Smooth muscle cell (in vitro differentiated cells): ENCODE results near the gene PPM1G. TPM values are rescaled to one million over a fixed set of nuclear protein-coding genes. Genes with fewer than 3 reads are reported as not detected.

Source experiments
- DNase-seq: peaks from one replicate; lab custom pipeline; 2025; ENCODE audit not compliant: unreplicated experiment; lab: John Stamatoyannopoulos, UW
- H2AFZ ChIP-seq: fragments of 200-600 bp; sonication (generic); 2 replicates; pipeline ENCODE4 v1.6.0; 2016; ENCODE audit warnings: antibody characterized with exemption, low read depth, mild to moderate bottlenecking
- H3F3A ChIP-seq: fragments of 200-600 bp; sonication (generic); 2 replicates; pipeline ENCODE4 v1.6.0; 2017; ENCODE audit warnings: antibody characterized with exemption, low read depth
- H3K27ac ChIP-seq: fragments of 200-600 bp; sonication (generic); 2 replicates; pipeline ENCODE4 v1.5.1; 2016; ENCODE audit warnings: low read depth, mild to moderate bottlenecking
- H3K27me3 ChIP-seq: fragments of 200-600 bp; sonication (generic); 2 replicates; pipeline ENCODE4 v1.6.1; 2016; ENCODE audit warnings: low read depth, mild to moderate bottlenecking
- H3K36me3 ChIP-seq: fragments of 200-600 bp; sonication (generic); 2 replicates; pipeline ENCODE4 v1.5.1; 2016; ENCODE audit warnings: low read depth
- H3K4me1 ChIP-seq: fragments of 200-600 bp; sonication (generic); 2 replicates; pipeline ENCODE4 v1.5.1; 2016; ENCODE audit warnings: low read depth
- H3K4me2 ChIP-seq: fragments of 200-600 bp; sonication (generic); 2 replicates; pipeline ENCODE4 v1.6.0; 2016; ENCODE audit warnings: mild to moderate bottlenecking
- H3K4me3 ChIP-seq: fragments of 200-600 bp; sonication (generic); 2 replicates; pipeline ENCODE4 v1.5.1; 2016; ENCODE audit warnings: mild to moderate bottlenecking
- H3K79me2 ChIP-seq: fragments of 200-600 bp; sonication (generic); 2 replicates; pipeline ENCODE4 v1.6.0; 2016; ENCODE audit warnings: low read depth, mild to moderate bottlenecking
- H3K9ac ChIP-seq: fragments of 200-600 bp; sonication (generic); 2 replicates; pipeline ENCODE4 v1.6.0; 2016; ENCODE audit warnings: low read depth
- H3K9me3 ChIP-seq: fragments of 200-600 bp; sonication (generic); replicated peaks from 2 replicates; pipeline ENCODE4 v1.5.1; 2016; ENCODE audit warnings: low read depth
- H4K20me1 ChIP-seq: fragments of 200-600 bp; sonication (generic); 2 replicates; pipeline ENCODE4 v1.6.0; 2016; ENCODE audit warnings: low read depth
- CTCF ChIP-seq: fragments of 200-600 bp; sonication (generic); IDR thresholded peaks from 2 replicates; pipeline ENCODE4 v1.5.1; 2017; ENCODE audit warnings: borderline replicate concordance, mild to moderate bottlenecking, antibody characterized with exemption; ENCODE audit not compliant: insufficient read depth, poor library complexity, severe bottlenecking
- WGBS: methylation state at CpG from one replicate; pipeline ENCODE4 v1.1.7; 2016; ENCODE audit warnings: low lambda C conversion rate; 5-methylcytosine and 5-hydroxymethylcytosine counted together
- polyA plus RNA-seq: library from polyadenylated mRNA; unstranded; fragments of >200 nt; fragmentation: Nextera tagmentation; extraction: Ambion mirVana; gene quantifications from 2 replicates; pipeline ENCODE4 v1.2.1, GENCODE V29; 2016
- total RNA-seq: library from RNA; depleted of rRNA; stranded (reverse); fragments of >200 nt; gene quantifications from 2 replicates; pipeline ENCODE4 v1.2.3, GENCODE V29; 2014

PPM1G gene
- total and polyA plus RNA-seq, 2 experiments from 2014 or later, result 30.2 to 48.7 TPM

- H3K27me3 ChIP-seq, result no peaks in the 10 kb centered on the region
- H2AFZ ChIP-seq, result no peak overlapping the region
- H3F3A ChIP-seq, result peaks cover 16% of the 10 kb centered on the region
- H3K79me2 ChIP-seq, result peaks cover 91% of the 10 kb centered on the region
- H3K36me3 ChIP-seq, result no peaks in the 10 kb centered on the region
- H3K27ac ChIP-seq, result no peak overlapping the region
- H3K9ac ChIP-seq, result no peak overlapping the region
- H3K4me3 ChIP-seq, result no peak overlapping the region
- TF ChIP-seq CTCF, result no peak
- H3K4me2 ChIP-seq, result no peak overlapping the region
- H4K20me1 ChIP-seq, result peaks cover 78% of the 10 kb centered on the region
- 97% methylated on average over 7 of the region's 7 CpGs for WGBS
- no peaks in the 10 kb centered on the region for H3K9me3 ChIP-seq
- peaks cover 13% of the 10 kb centered on the region for H3K4me1 ChIP-seq
- DNase-seq, result no peak
These were observed 59.2 kb downstream of the PPM1G start for GRCh38 chr2:27350106-27350693.

- Histone ChIP-seq H3K9ac (no peak overlapping the region), H3K4me2 (no peak overlapping the region), H3K4me3 (no peak overlapping the region), H3F3A (no peaks in the 10 kb centered on the region), H3K4me1 (no peaks in the 10 kb centered on the region), H3K79me2 (peaks cover 88% of the 10 kb centered on the region), H3K27ac (no peak overlapping the region), H2AFZ (no peak overlapping the region), H3K36me3 (no peaks in the 10 kb centered on the region), H3K9me3 (no peaks in the 10 kb centered on the region), H3K27me3 (no peaks in the 10 kb centered on the region), H4K20me1 (peaks cover 76% of the 10 kb centered on the region)
- TF ChIP-seq CTCF, result no peak
- no peak for DNase-seq
- WGBS, result 98% methylated on average over 2 of the region's 2 CpGs
These were observed 61.8 kb downstream of the PPM1G start for GRCh38 chr2:27347641-27348040.

GRCh38 chr2:27336173-27336572 lies 73.2 kb downstream of the PPM1G start:
- Histone ChIP-seq H3K27me3 (no peaks in the 10 kb centered on the region), H3K4me2 (no peak overlapping the region), H3K9ac (no peak overlapping the region), H3K27ac (no peak overlapping the region), H3K4me1 (no peaks in the 10 kb centered on the region), H4K20me1 (no peaks in the 10 kb centered on the region), H2AFZ (no peak overlapping the region), H3F3A (no peaks in the 10 kb centered on the region), H3K4me3 (no peak overlapping the region), H3K9me3 (no peaks in the 10 kb centered on the region), H3K79me2 (no peaks in the 10 kb centered on the region), H3K36me3 (peaks cover 15% of the 10 kb centered on the region)
- 98% methylated on average over 7 of the region's 7 CpGs for WGBS
- no peak for TF ChIP-seq CTCF
- no peak for DNase-seq

- Histone ChIP-seq H3K4me3 (no peak overlapping the region), H3K9ac (no peak overlapping the region), H3K36me3 (peaks cover 8% of the 10 kb centered on the region), H3K9me3 (no peaks in the 10 kb centered on the region), H3K27ac (no peak overlapping the region), H3K4me2 (no peak overlapping the region), H3F3A (no peaks in the 10 kb centered on the region), H3K4me1 (no peaks in the 10 kb centered on the region), H2AFZ (no peak overlapping the region), H3K79me2 (no peaks in the 10 kb centered on the region), H4K20me1 (no peaks in the 10 kb centered on the region), H3K27me3 (no peaks in the 10 kb centered on the region)
- DNase-seq, result no peak
- TF ChIP-seq CTCF, result no peak
- WGBS, result 94% methylated on average over 3 of the region's 3 CpGs
These were observed 74.1 kb downstream of the PPM1G start for GRCh38 chr2:27335311-27335710.

Other genes with a start within 250 kb of the PPM1G start
- gene ATRAID, start 197.6 kb downstream of the PPM1G start, total RNA-seq, result 233 and 243 TPM in 2 replicates
- 319 and 335 TPM in 2 replicates for gene ATRAID, start 197.6 kb downstream of the PPM1G start, polyA plus RNA-seq
- 32.3 and 49.8 TPM in 2 replicates for gene SLC5A6, start 197.3 kb downstream of the PPM1G start, total RNA-seq
- gene SLC5A6, start 197.3 kb downstream of the PPM1G start, polyA plus RNA-seq, result 25.7 and 35.8 TPM in 2 replicates
- 20.3 and 20.4 TPM in 2 replicates for gene CAD, start 192.2 kb downstream of the PPM1G start, total RNA-seq
- 32.4 and 34.3 TPM in 2 replicates for gene CAD, start 192.2 kb downstream of the PPM1G start, polyA plus RNA-seq
- gene SLC30A3, start 146.5 kb downstream of the PPM1G start, total RNA-seq, result not detected in 2 replicates
- gene SLC30A3, start 146.5 kb downstream of the PPM1G start, polyA plus RNA-seq, result 0.17 TPM in 1 of 2 replicates, not detected in the other
- not detected in 2 replicates for gene DNAJC5G, start 134.2 kb downstream of the PPM1G start, total RNA-seq
- not detected in 2 replicates for gene DNAJC5G, start 134.2 kb downstream of the PPM1G start, polyA plus RNA-seq
- 0.22 TPM in 1 of 2 replicates, not detected in the other for gene TRIM54, start 127.2 kb downstream of the PPM1G start, total RNA-seq
- 0.80 TPM in 1 of 2 replicates, not detected in the other for gene TRIM54, start 127.2 kb downstream of the PPM1G start, polyA plus RNA-seq
- gene UCN, start 101.1 kb downstream of the PPM1G start, total RNA-seq, result 0.36 and 0.54 TPM in 2 replicates
- 2.7 and 3.6 TPM in 2 replicates for gene UCN, start 101.1 kb downstream of the PPM1G start, polyA plus RNA-seq
- 87.1 and 114 TPM in 2 replicates for gene MPV17, start 86.5 kb downstream of the PPM1G start, total RNA-seq
- gene MPV17, start 86.5 kb downstream of the PPM1G start, polyA plus RNA-seq, result 117 and 128 TPM in 2 replicates
- gene GTF3C2, start 52.8 kb downstream of the PPM1G start, total RNA-seq, result 37.7 and 42.3 TPM in 2 replicates
- gene GTF3C2, start 52.8 kb downstream of the PPM1G start, polyA plus RNA-seq, result 40.3 and 53.8 TPM in 2 replicates
- gene EIF2B4, start 39.3 kb downstream of the PPM1G start, total RNA-seq, result 30.6 and 36.4 TPM in 2 replicates
- 70.2 and 80.0 TPM in 2 replicates for gene EIF2B4, start 39.3 kb downstream of the PPM1G start, polyA plus RNA-seq
- 84.5 and 88.4 TPM in 2 replicates for gene SNX17, start 39.0 kb downstream of the PPM1G start, total RNA-seq
- 128 and 155 TPM in 2 replicates for gene SNX17, start 39.0 kb downstream of the PPM1G start, polyA plus RNA-seq
- 6.5 and 7.6 TPM in 2 replicates for gene ZNF513, start 28.9 kb downstream of the PPM1G start, total RNA-seq
- gene ZNF513, start 28.9 kb downstream of the PPM1G start, polyA plus RNA-seq, result 15.7 and 21.3 TPM in 2 replicates
- gene NRBP1, start 19.0 kb upstream of the PPM1G start, total RNA-seq, result 134 and 145 TPM in 2 replicates
- gene NRBP1, start 19.0 kb upstream of the PPM1G start, polyA plus RNA-seq, result 195 and 197 TPM in 2 replicates
- gene KRTCAP3, start 32.8 kb upstream of the PPM1G start, total RNA-seq, result 1.7 and 2.9 TPM in 2 replicates
- 3.2 and 9.2 TPM in 2 replicates for gene KRTCAP3, start 32.8 kb upstream of the PPM1G start, polyA plus RNA-seq
- 17.4 and 26.3 TPM in 2 replicates for gene IFT172, start 80.2 kb upstream of the PPM1G start, total RNA-seq
- 12.5 and 22.2 TPM in 2 replicates for gene IFT172, start 80.2 kb upstream of the PPM1G start, polyA plus RNA-seq
- 6.7 and 8.8 TPM in 2 replicates for gene FNDC4, start 85.6 kb upstream of the PPM1G start, total RNA-seq
- 20.3 and 24.1 TPM in 2 replicates for gene FNDC4, start 85.6 kb upstream of the PPM1G start, polyA plus RNA-seq
- gene GCKR, start 87.2 kb upstream of the PPM1G start, total RNA-seq, result not detected in 2 replicates
- gene GCKR, start 87.2 kb upstream of the PPM1G start, polyA plus RNA-seq, result 0.48 and 0.70 TPM in 2 replicates
- 15.6 and 18.6 TPM in 2 replicates for gene ZNF512, start 173.5 kb upstream of the PPM1G start, total RNA-seq
- 12.2 and 13.6 TPM in 2 replicates for gene ZNF512, start 173.5 kb upstream of the PPM1G start, polyA plus RNA-seq
- 0.81 and 6.3 TPM in 2 replicates for gene CCDC121, start 219.4 kb upstream of the PPM1G start, total RNA-seq
- 1.7 and 3.4 TPM in 2 replicates for gene CCDC121, start 219.4 kb upstream of the PPM1G start, polyA plus RNA-seq
- gene GPN1, start 219.5 kb upstream of the PPM1G start, total RNA-seq, result 39.0 and 51.6 TPM in 2 replicates
- 52.7 and 54.0 TPM in 2 replicates for gene GPN1, start 219.5 kb upstream of the PPM1G start, polyA plus RNA-seq